Superior temporal gyrus (tissue), 1 donor: ENCODE data around the gene GDE1.

Source experiments
- DNase-seq: peaks from one replicate; pipeline ENCODE4 v3.0.0-alpha.2; 2016; ENCODE audit errors: extremely low spot score

Gene GDE1

DNA sequence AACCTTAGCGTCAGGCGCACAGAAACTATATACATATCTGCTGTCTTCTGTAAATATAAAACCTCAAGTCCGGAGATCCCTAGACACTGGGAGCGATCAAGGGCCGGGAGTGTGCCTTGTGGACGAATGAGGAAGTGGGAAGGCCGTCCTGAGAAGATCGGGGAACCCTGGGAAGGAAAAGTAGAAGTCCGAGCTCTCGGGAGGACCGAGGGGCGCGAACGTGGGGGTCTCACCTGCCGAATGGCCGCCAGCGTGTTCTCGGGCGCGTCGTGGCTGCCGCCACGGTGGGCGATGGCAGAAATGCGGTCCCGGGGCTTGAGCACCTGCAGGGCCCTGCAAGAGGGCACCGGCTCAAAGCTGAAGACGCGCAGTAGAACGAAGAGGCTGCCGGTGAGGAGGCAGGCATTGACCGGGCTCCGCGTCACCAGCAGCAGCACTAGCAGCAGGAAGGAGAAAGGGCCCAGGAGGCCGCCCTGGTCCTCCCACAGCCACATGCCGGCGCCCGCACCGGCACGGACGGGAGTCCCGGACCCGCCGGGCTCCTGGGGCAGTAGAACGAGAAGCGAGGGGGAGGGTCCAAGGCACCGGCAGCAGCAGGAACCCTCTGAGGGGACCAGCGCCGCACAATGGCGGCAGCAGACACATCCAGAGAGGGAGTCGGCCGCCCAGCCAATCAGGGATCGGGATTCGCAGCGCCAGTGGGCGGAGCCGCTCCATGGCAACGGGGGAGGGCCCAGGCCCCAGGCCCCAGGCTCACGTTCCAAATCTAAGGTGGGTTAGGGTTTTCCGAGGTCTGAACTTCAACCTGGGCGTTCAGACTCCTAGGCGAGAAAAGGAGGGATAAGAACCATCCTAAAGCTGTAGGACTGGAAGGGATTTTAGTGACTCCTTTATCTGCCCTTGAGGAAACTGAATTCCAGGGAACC lies at the start of gene GDE1:
GDE1 (minus strand) TSS at position 628 of the 926 bp plus-strand sequence; CDS start at position 494, 134 bp downstream.
- DNase-seq = peak; percentile 98

DNA sequence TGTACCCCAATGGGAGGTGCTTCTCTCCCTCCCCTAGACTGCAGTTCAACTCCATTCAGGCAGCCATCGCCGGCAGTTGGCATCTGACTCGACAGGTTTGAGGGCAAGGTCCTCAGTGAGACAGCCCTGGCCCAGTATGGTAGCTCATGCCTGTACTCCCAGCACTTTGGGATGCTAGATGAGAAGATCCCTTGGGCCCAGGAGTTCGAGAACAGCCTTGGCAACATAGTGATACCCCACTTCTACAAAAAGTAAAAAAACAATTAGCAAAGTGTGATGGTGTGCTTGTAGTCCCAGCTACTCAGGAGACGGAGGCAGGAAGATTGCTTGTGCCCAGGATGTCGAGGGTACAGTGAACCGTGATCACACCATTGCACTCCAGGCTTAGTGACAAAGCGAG lies 45.7 kb upstream of the GDE1 start:
- DNase-seq = no peak

- no peak for DNase-seq
Measured at GRCh38 chr16:19566362-19566761, 44.5 kb upstream of the GDE1 start.

- no peak for DNase-seq
Measured at GRCh38 chr16:19563377-19563776, 41.5 kb upstream of the GDE1 start.

DNA sequence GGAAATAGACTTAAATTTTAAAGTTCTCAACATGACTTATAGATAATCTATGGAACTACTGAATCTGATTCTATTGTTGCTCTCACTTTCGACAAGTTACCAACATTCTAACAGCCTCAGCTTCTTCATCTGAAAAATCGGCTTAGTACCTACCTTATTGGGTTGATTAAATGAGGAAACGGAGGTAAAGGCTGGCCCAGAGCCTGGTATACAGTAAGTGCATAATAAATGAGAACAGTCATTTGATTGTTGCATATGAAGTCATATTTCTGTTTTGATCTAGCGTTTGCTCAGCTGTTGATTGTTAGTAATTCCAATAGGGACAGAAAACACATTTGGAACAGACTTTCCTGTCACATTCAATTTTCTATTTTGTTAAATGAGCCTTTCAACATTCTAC lies 38.2 kb upstream of the GDE1 start:
- DNase-seq = peak; percentile 7

DNA sequence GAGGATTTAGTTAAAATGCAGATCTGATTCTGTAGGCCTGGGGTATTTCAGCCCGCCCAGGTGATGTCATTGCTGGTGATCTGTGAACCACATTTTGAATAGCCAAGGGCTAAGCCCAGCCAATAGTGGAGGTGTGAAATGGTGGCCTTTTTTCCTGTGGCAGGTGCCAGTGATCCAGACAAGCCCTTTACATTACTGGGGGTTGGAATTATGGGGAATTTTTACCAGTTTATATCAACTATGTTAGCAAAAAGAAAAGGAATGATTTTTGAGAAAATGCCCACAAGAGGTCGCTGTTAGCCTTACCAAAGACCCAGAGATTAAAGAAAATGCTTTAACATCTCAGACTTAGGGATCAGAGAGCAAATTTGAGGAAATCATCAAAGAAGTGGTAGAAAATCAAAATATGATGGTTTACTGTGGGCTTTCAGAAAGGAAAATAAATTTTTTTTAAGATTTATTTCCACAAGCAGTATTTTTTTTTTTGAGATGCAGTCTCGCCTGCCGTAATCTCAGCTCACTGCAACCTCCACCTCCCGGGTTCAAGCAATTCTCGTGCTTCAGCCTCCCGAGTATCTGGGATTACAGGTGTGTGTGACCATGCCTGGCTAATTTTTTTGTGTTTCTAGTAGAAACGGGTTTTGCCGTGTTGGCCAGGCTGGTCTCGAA lies 37.5 kb upstream of the GDE1 start:
- peak; percentile 96 for DNase-seq

GRCh38 chr16:19555938-19556771 lies 34.3 kb upstream of the GDE1 start:
- DNase-seq = no peak

GRCh38 chr16:19555186-19555937 lies 33.5 kb upstream of the GDE1 start, which contains the start of gene VPS35L:
Gene VPS35L, plus strand, starts transcription at chr16:19555703. Its CDS starts 27 bp downstream, at chr16:19555730.
- DNase-seq = peak; percentile 96

GRCh38 chr16:19549673-19550072 lies 27.8 kb upstream of the GDE1 start:
- DNase-seq = peak; percentile 10

DNA sequence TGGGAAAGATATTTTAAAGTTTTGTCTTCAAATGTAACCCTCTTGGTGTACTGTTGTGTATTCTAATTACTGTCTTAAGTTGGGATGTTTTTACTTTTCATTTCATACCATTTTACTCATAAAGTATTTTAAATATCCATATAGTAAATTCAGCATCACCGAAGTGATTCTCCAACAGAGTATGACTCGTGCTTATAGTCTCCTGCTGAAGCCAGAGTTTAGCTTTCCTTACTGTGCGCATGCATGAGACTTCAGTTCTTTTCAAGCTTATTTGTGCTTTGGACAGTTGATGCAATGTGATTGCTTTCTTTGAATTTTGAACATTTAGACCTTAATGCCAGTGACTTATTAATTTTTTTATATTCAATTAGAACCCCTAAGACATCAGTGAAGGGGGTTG lies 26.2 kb upstream of the GDE1 start:
- no peak for DNase-seq

DNA sequence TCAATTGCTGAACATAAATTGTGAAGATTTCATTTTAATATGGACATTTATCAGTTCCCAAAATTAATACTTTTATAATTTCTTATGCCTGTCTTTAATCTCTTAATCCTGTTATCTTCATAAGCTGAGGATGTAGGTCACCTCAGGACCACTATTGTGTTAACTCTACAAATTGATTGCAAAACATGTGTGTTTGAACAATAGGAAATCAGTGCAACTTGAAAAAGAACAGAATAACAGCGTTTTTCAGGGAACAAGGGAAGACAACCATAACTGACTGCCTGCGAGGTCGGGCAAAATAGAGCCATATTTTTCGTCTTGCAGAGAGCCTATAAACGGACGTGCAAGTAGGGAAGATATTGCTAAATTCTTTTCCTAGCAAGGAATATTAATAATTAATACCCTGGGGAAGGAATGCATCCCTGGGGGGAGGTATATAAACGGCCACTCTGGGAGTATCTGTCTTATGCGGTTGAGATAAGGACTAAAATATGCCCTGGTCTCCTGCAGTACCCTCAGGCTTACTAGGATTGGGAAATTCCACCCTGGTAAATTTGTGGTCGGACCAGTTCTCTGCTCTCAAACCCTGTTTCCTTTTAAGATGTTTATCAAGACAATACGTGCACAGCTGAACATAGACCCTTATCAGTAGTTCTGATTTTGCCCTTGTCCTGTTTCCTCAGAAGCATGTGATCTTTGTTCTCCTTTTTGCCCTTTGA lies 21.5 kb upstream of the GDE1 start:
- peak; percentile 26 for DNase-seq

GRCh38 chr16:19542138-19542821 lies 20.4 kb upstream of the GDE1 start:
- peak; percentile 30 for DNase-seq

DNA sequence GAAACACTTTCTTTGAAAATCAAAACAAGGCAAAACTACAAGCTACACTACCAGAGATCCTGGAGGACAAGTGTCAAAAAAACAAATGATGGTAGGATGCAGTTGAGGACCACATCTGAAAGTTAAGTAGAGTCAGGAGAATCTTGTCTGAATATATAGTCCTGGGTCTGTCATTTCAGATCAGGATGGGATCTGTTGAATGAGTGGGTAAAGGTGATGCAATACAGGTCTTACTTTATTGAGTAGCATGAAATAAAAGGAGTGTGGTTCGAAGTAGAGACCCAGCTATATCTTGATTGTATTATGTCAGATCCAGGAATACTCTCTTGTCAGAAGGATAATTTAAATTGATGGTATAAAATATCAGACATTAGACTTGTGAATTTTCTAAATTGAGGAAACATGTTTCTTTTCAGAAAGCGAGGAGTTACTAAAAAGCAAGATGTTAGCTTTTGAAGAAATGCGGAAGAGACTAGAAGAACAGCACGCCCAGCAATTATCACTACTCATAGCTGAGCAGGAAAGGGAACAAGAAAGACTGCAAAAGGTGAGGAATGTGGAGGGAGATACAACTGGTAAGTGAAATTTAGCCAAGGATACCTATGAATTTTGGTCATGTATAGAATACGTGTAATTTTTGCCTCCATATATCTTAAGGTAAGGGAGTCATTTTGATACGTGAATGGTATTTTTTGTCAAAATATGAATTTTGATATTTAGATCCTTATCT lies 18.5 kb upstream of the GDE1 start:
- DNase-seq = no peak

DNA sequence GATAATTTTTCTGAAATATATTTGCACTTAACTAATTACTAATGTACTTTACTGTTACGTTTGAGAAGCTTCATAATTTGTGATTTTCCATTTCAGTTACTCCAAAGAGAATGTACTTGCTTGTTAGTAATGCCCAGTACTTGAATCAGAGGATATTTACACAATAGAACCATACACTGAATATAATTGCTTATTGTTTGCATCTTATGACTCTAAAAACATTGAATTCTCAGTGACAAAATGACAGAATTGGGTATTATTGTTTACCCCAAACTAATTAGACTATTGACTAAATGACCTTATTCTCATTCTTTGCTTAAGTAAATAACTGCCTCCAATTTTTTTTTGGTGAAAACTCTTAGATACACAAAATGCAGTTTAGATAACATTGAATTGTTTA lies 10.7 kb upstream of the GDE1 start:
- DNase-seq = peak; percentile 95

GRCh38 chr16:19528666-19529065 lies 6.8 kb upstream of the GDE1 start:
- DNase-seq = no peak

DNA sequence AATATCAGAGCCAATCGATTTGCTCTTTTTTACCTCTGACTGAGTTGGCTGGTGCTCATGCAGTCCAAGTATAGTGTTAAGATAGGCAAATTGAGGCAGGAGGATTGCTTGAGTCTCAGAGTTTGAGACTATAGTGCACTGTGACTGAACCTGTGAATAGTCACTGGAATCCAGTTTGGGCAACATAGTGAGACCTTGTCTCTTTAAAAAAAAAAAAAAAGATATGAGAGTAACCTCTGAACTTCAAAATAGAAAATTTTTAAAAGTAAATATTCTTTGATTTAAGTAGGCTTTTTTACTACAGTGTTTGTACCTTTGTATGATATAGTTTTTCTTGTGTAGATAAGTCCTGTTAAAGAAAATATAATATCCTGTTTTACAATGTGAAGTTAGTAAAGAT lies 5.3 kb upstream of the GDE1 start:
- DNase-seq = peak; percentile 41

DNA sequence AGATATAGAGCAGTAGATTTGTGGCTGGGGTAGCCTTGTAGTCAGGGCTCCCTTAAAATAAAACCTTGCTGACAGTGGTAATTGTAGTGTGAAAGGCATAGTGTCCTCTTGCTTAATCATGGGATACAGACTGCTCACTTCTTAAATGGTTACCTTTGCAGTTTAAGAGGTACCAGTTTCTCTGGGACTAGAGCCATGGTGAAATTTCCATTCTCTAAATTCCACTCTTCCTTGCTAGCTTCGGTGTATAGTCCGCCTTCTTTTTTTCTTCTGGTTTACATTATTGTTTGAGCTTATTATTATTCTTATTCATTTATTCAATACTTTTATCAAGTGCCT lies 3.5 kb upstream of the GDE1 start:
- DNase-seq = peak; percentile 46

- DNase-seq = peak; percentile 79
Measured at GRCh38 chr16:19524616-19525384, 2.9 kb upstream of the GDE1 start.

- peak; percentile 73 for DNase-seq
Measured at GRCh38 chr16:19524356-19524615, 2.4 kb upstream of the GDE1 start.
